ENCODE data around the gene BAIAP3.

The BAIAP3 gene

GRCh38 chr16:1383556-1383955, 50.1 kb downstream of the BAIAP3 start:
- H3K27me3 ChIP-seq (ENCODE audit: control insufficient read depth, low read length), result no peaks in the 10 kb centered on the region
- H3K27ac ChIP-seq (ENCODE audit: low read depth, low read length), result no peak overlapping the region
- no peak overlapping the region for H3K4me2 ChIP-seq (ENCODE audit: low read length)
- H3F3A ChIP-seq (ENCODE audit: control insufficient read depth, insufficient read depth), result no peaks in the 10 kb centered on the region
- TF ChIP-seq EZH2phosphoT487 (IDR thresholded peaks at IDR 0.05; ENCODE audit: borderline replicate concordance, low read length) (no peak), CTCF (IDR thresholded peaks at IDR 0.05; ENCODE audit: low read depth, low read length, poor library complexity, severe bottlenecking) (no peak)
- no peaks in the 10 kb centered on the region for H3K9me3 ChIP-seq (ENCODE audit: control insufficient read depth, insufficient read depth, low read length)
- H3K9me2 ChIP-seq (replicated peaks; ENCODE audit: control insufficient read depth, low read length), result no peaks in the 10 kb centered on the region
- no peak overlapping the region for H3K4me3 ChIP-seq (ENCODE audit: low read length)
- H3K36me3 ChIP-seq (ENCODE audit: control insufficient read depth, low read length), result no peaks in the 10 kb centered on the region
- peaks cover 13% of the 10 kb centered on the region for H3K4me1 ChIP-seq (ENCODE audit: control insufficient read depth, low read length)
- H4K20me1 ChIP-seq (ENCODE audit: control insufficient read depth, insufficient read depth, low read depth, low read length), result no peaks in the 10 kb centered on the region
- no peaks in the 10 kb centered on the region for H3K79me2 ChIP-seq (ENCODE audit: control insufficient read depth, low read length)

- TF ChIP-seq EZH2phosphoT487 (IDR thresholded peaks at IDR 0.05; ENCODE audit: borderline replicate concordance, low read length), result no peak
- no peak for TF ChIP-seq CTCF (IDR thresholded peaks at IDR 0.05; ENCODE audit: low read depth, low read length, poor library complexity, severe bottlenecking)
- H3K9me2 ChIP-seq (replicated peaks; ENCODE audit: control insufficient read depth, low read length), result no peaks in the 10 kb centered on the region
- no peak overlapping the region for H3K4me2 ChIP-seq (ENCODE audit: low read length)
- no peaks in the 10 kb centered on the region for H4K20me1 ChIP-seq (ENCODE audit: control insufficient read depth, insufficient read depth, low read depth, low read length)
- peaks cover under 1% of the 10 kb centered on the region for H3K4me1 ChIP-seq (ENCODE audit: control insufficient read depth, low read length)
- H3K27me3 ChIP-seq (ENCODE audit: control insufficient read depth, low read length), result no peaks in the 10 kb centered on the region
- H3K9me3 ChIP-seq (ENCODE audit: control insufficient read depth, insufficient read depth, low read length), result no peaks in the 10 kb centered on the region
- H3K79me2 ChIP-seq (ENCODE audit: control insufficient read depth, low read length), result no peaks in the 10 kb centered on the region
- no peaks in the 10 kb centered on the region for H3K36me3 ChIP-seq (ENCODE audit: control insufficient read depth, low read length)
- H3F3A ChIP-seq (ENCODE audit: control insufficient read depth, insufficient read depth), result no peaks in the 10 kb centered on the region
- no peak overlapping the region for H3K27ac ChIP-seq (ENCODE audit: low read depth, low read length)
- no peak overlapping the region for H3K4me3 ChIP-seq (ENCODE audit: low read length)
Observed at GRCh38 chr16:1385232-1385631, 51.8 kb downstream of the BAIAP3 start.

- H3K27me3 ChIP-seq (ENCODE audit: control insufficient read depth, low read length), result no peaks in the 10 kb centered on the region
- H3K36me3 ChIP-seq (ENCODE audit: control insufficient read depth, low read length), result no peaks in the 10 kb centered on the region
- TF ChIP-seq EZH2phosphoT487 (IDR thresholded peaks at IDR 0.05; ENCODE audit: borderline replicate concordance, low read length), result no peak
- TF ChIP-seq CTCF (IDR thresholded peaks at IDR 0.05; ENCODE audit: low read depth, low read length, poor library complexity, severe bottlenecking), result no peak
- H3K9me3 ChIP-seq (ENCODE audit: control insufficient read depth, insufficient read depth, low read length), result no peaks in the 10 kb centered on the region
- no peaks in the 10 kb centered on the region for H3K79me2 ChIP-seq (ENCODE audit: control insufficient read depth, low read length)
- no peaks in the 10 kb centered on the region; the same call in 1 of the 2 replicates for H3K4me1 ChIP-seq (ENCODE audit: control insufficient read depth, low read length)
- H3K4me2 ChIP-seq (ENCODE audit: low read length), result no peak overlapping the region
- no peaks in the 10 kb centered on the region for H3F3A ChIP-seq (ENCODE audit: control insufficient read depth, insufficient read depth)
- H3K9me2 ChIP-seq (replicated peaks; ENCODE audit: control insufficient read depth, low read length), result no peaks in the 10 kb centered on the region
- H3K27ac ChIP-seq (ENCODE audit: low read depth, low read length), result no peak overlapping the region
- no peaks in the 10 kb centered on the region for H4K20me1 ChIP-seq (ENCODE audit: control insufficient read depth, insufficient read depth, low read depth, low read length)
- H3K4me3 ChIP-seq (ENCODE audit: low read length), result no peak overlapping the region
Observed at GRCh38 chr16:1387331-1387730, 53.9 kb downstream of the BAIAP3 start.

- Histone ChIP-seq H3K27ac (ENCODE audit: low read depth, low read length) (no peak overlapping the region), H3K4me2 (ENCODE audit: low read length) (no peak overlapping the region)
- TF ChIP-seq EZH2phosphoT487 (IDR thresholded peaks at IDR 0.05; ENCODE audit: borderline replicate concordance, low read length), result no peak
Observed at GRCh38 chr16:1389762-1390161, 56.3 kb downstream of the BAIAP3 start.

More at GRCh38 chr16:1389762-1390161, 56.3 kb downstream of the BAIAP3 start:
- no peaks in the 10 kb centered on the region for H3K79me2 ChIP-seq (ENCODE audit: control insufficient read depth, low read length)
- H3K9me2 ChIP-seq (replicated peaks; ENCODE audit: control insufficient read depth, low read length), result no peaks in the 10 kb centered on the region
- H3K4me3 ChIP-seq (ENCODE audit: low read length), result no peak overlapping the region
- no peaks in the 10 kb centered on the region for H3K27me3 ChIP-seq (ENCODE audit: control insufficient read depth, low read length)
- H3F3A ChIP-seq (ENCODE audit: control insufficient read depth, insufficient read depth), result no peaks in the 10 kb centered on the region
- H3K9me3 ChIP-seq (ENCODE audit: control insufficient read depth, insufficient read depth, low read length), result no peaks in the 10 kb centered on the region
- no peaks in the 10 kb centered on the region for H4K20me1 ChIP-seq (ENCODE audit: control insufficient read depth, insufficient read depth, low read depth, low read length)
- H3K4me1 ChIP-seq (ENCODE audit: control insufficient read depth, low read length), result no peaks in the 10 kb centered on the region; the same call in 1 of the 2 replicates
- no peaks in the 10 kb centered on the region for H3K36me3 ChIP-seq (ENCODE audit: control insufficient read depth, low read length)

All from DOHH2 (cell line).